GM18520 (cell line): ENCODE results near the gene NEK10.
"Not testable (repeated sequence)": the region's sequence is repeated elsewhere in the genome, so short reads cannot be mapped to it uniquely, and the experiment has no call there.

ENCODE experiments used
- ATAC-seq: cut with Tn5 transposase; IDR thresholded peaks from one replicate; pipeline ENCODE4 v1.9.1; 2021; ENCODE audit not compliant: unreplicated experiment

The NEK10 gene, protein sequence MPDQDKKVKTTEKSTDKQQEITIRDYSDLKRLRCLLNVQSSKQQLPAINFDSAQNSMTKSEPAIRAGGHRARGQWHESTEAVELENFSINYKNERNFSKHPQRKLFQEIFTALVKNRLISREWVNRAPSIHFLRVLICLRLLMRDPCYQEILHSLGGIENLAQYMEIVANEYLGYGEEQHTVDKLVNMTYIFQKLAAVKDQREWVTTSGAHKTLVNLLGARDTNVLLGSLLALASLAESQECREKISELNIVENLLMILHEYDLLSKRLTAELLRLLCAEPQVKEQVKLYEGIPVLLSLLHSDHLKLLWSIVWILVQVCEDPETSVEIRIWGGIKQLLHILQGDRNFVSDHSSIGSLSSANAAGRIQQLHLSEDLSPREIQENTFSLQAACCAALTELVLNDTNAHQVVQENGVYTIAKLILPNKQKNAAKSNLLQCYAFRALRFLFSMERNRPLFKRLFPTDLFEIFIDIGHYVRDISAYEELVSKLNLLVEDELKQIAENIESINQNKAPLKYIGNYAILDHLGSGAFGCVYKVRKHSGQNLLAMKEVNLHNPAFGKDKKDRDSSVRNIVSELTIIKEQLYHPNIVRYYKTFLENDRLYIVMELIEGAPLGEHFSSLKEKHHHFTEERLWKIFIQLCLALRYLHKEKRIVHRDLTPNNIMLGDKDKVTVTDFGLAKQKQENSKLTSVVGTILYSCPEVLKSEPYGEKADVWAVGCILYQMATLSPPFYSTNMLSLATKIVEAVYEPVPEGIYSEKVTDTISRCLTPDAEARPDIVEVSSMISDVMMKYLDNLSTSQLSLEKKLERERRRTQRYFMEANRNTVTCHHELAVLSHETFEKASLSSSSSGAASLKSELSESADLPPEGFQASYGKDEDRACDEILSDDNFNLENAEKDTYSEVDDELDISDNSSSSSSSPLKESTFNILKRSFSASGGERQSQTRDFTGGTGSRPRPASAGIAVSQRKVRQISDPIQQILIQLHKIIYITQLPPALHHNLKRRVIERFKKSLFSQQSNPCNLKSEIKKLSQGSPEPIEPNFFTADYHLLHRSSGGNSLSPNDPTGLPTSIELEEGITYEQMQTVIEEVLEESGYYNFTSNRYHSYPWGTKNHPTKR

GRCh38 chr3:27368831-27369607, at the start of gene NEK10:
Gene NEK10 (minus strand): TSS chr3:27369383. CDS start chr3:27352882, 16,501 bp downstream.
- peak; percentile 100 for ATAC-seq

- no peak for ATAC-seq
Observed at GRCh38 chr3:27415202-27415601, 46.0 kb upstream of the NEK10 start.

DNA sequence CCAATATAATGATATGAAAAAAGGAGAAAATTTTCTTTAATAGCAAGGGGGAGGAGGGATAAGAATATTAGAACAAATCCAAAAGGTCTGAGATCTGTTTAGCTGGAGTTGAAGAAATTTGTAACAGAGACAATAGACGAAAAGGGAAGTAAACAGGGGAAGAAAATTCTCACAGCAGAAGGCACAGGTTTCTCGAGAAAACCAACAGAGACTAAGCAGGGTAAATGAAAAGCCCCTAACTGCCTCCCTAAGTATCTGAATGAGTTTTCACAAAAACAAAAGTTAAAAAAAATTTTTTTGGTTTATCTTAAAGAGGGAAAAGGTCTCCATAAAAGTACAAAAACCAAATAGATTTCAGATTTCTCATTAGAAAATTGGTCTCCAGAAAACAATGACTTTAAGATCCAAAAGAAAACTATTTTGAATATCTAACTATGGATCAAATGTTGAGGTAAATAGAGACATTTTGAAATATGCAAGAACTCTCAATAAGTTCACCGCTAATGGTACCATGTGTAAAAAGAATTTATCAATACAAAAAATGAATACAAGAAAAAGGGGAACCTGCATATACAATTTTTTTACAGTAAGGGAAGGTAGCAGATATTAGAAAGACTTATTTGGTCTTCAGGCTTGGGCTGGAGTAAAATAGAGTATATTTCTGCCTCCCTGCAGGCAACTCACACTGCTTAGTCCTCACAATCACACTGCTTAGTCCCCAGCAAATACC, 23.9 kb upstream of the NEK10 start:
- peak; percentile 90 for ATAC-seq

GRCh38 chr3:27392414-27392813, 23.2 kb upstream of the NEK10 start:
- ATAC-seq, result not testable (repeated sequence)

- ATAC-seq, result no peak
Observed at GRCh38 chr3:27391796-27392195, 22.6 kb upstream of the NEK10 start.

DNA sequence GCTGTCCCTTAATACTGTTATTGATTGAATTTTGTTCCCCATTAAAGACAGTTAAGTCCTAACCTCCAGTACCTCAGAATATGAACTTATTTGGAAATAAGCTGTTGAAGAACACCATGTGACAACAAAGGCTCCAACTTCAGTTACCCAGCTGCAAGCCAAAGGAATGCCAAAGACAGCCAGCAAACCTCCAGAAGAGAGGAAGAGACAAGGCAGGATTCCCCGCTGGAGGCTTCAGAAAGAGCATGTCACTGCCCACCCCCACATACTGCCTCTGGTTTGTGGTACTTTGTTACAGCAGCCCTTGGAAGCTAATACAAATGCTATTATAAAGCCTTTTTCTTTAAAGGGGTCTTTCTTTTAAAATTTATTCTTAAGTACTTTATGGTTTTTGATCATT, 18.4 kb upstream of the NEK10 start:
- no peak for ATAC-seq

GRCh38 chr3:27385504-27385903, 16.3 kb upstream of the NEK10 start:
- ATAC-seq, result no peak

- no peak for ATAC-seq
Observed at GRCh38 chr3:27384191-27384590, 15.0 kb upstream of the NEK10 start.

GRCh38 chr3:27380433-27381357, 11.5 kb upstream of the NEK10 start:
- ATAC-seq, result peak; percentile 49

DNA sequence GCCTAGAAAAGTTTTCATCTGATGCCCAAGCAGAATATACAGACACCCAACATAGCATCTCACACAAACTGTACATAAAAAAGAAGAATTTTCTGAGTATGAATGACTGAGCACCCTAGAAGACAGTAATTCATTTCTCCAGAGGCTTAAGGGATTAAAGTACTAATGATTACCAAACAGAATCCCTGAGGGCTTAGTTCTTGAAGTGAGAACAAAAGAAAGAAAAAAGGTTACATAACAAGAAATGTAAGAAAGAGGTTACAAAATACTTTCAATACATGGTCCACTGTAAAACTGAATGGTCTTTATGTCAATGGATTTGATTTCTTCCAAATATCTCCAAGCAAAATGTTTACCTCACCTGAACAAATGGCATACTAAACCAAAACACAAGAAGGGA, 9.1 kb upstream of the NEK10 start:
- no peak for ATAC-seq

DNA sequence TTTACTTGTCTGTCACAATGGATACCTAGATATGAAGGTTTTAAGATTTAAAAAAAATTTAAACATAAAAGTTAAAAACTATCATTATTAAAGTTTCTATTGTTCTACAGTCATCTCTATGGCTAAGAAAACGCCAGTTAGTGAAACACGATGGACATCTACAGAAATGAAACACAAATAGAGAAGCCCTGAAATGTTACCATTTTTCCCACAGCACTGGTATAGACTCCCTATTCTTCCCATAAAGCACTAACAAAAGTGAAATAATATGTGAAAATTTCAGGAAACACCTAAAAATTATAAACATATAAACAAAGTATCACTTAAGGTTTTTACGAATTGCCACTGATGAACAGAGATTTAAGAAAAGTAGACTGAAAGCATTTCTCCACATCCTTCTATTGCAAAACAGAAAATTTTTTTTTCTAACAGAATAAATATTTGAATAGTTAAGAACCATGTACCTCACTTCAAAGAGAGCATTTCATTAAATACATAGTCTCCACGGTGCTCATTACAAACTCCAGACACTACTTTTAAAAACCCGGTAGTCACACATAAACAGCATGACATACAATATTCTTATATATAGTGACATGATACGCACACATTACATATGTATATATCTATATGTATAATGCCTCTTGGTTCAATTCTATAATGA, 7.1 kb upstream of the NEK10 start:
- ATAC-seq, result no peak

- no peak for ATAC-seq
Observed at GRCh38 chr3:27366062-27366591, 3.1 kb downstream of the NEK10 start.

DNA sequence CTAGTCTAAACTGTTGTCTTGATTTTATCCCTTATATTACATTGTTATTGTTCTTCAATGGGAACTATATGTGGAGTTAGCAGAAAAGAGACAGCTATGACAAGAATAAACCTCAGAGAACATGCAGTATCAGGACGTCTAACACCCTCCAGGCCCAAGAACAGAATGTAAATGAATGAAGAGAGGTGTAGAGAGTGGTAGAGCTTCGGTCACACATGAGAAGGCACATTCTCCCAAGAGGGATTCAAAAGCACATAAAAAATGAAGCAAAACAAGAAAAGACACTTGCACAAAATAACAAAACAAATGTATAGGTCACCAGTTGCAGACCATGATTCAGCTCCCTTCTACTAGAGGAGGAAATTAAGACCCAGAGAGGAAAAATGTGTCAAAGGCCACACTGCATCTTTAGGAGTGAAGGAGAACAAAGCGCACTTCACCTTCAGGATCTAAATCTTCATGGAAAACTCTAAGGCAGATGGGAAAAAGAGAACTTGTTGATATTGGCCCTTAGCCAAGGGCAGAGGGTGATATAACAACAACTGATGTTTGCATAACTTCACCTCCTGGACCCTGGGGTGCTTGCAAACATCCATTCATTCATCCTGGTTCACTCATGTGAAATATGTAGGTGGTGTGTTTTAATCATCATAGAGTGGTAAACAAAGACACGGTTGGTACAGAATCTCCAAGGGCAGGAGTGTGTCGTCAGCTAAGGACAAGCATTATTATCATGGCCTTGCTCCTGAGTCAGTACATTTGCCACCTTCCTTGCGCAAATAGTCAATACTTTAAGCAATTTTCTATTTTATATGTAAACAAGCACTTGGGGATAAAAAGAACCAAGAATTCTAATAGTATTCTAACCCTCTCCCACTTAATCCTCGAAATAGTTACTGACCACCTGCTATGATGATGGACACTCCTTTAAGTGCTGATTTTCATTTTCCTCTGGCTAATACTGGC, 8.8 kb downstream of the NEK10 start:
- peak; percentile 41 for ATAC-seq

DNA sequence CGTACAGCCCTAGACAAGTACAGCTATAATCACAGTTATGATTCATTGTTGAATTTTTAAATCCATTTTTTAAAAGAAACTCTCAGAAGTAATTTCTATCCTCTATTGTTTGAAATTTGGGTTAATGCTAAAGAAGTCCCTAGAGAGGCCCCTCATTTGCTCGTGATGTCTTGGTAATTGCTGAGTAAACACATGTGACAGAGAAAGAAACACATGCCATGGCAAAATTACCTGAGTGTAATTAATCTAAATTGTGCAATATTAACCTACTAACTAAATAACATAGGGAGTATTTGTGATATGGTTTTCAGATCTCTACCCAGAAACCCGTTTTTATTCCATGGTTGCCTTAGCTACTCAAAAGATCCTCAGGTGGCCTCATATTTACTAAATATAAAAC, 10.8 kb downstream of the NEK10 start:
- no peak for ATAC-seq

DNA sequence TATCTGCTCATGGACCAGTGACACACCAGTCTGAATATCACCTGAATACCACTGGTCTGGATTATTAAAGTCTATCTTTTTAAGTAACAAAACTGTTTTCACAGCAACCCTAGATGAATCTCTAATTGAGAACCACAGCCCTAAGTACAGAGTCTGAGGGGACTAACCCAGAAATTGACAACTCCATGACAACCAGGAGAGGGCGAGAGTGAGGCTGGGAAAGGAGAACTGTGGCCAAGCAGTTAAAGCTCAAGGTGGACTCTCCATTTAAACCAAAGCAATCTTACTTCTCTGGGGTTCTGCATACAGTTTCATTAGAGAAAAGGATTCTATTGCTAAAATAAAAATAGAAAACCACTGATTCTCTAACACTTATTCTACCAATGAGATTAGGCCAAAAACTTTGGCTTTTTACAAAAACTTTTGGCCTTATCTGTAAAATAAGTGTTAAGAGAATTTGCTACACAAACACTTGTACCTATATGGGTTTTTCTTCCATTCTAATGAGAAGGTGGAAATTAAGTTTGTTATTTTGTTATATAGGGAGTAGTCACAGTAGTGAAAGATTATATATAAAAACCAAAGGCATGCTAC, 11.4 kb downstream of the NEK10 start:
- ATAC-seq, result peak; percentile 76

DNA sequence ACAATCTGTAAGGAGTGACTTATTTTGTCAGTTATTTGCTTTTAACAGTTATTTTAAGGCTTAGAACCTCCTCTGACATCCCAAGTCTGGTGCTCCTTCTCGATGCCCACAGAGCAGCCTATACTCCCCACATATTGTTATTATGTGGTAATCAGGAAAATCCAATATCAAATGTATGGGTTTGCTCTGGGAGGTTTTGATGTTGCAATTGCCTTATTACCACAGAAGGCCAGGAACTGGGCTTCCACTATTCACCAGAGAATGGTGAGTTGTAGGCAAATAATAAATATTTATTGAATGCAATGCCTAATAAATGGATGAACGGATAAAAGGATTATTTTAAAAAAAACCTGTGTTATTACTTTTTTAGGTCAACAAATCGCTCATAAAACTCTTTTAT, 12.2 kb downstream of the NEK10 start:
- no peak for ATAC-seq
